HepG2 (cell line): Measurements from ENCODE around the gene LCP2. TPM values are rescaled to one million over a fixed set of nuclear protein-coding genes. Genes with fewer than 3 reads are reported as not detected.

Experiments used
- ATAC-seq: fragments of 200-7000 bp; cut with Tn5 transposase; 3 replicates; pipeline ENCODE4 v1.9.1; 2020; ENCODE audit warnings: mild to moderate bottlenecking, moderate library complexity
- BruUV-seq: library from RNA; stranded (reverse); fragments of 400-500 nt; replicated peaks from 2 replicates; lab custom pipeline; 2021; lab: Mats Ljungman, UMichigan
- CTCF ChIA-PET: fragments of 300-600 bp; formaldehyde crosslinking; extraction: SDS; loops from one replicate; lab custom pipeline; 2021; ENCODE audit warnings: low total read pairs, inconsistent platforms, low intra/inter-chr PET ratio; lab: Yijun Ruan, JAX
- POLR2A ChIA-PET: fragments of 350-600 bp; sonication (Branson Sonifier 250); formaldehyde crosslinking; loops from one replicate; lab custom pipeline; 2020; ENCODE audit warnings: antibody characterized with exemption, inconsistent platforms; lab: Yijun Ruan, JAX
- DNase-seq: peaks from one replicate; pipeline ENCODE4 v3.0.0-alpha.2; 2015; ENCODE audit warnings: low spot score
- FAIRE-seq: peaks from 3 replicates; lab custom pipeline; 2011; peaks lifted over from hg19 to GRCh38; lab: Jason Lieb, UNC
- H2AFZ ChIP-seq: one replicate; pipeline ENCODE4 v1.6.1; 2011; ENCODE audit warnings: low read length, inconsistent platforms
- H3K27ac ChIP-seq: fragments of 300-600 bp; 3 replicates; pipeline ENCODE4 v1.8.0; 2011; ENCODE audit warnings: mixed run types, mild to moderate bottlenecking, mixed read lengths, low read length, inconsistent platforms; ENCODE audit not compliant: insufficient read depth; ENCODE audit errors: extremely low read length
- H3K27me3 ChIP-seq, 2 experiments: fragments of 200-600 bp in 1 of 2; 2 replicates in 1 of 2; 3 replicates in 1 of 2; pipeline versions ENCODE4 v1.6.0 to v1.8.0; 2011; ENCODE audit warnings: low read length in 2 of 2, mild to moderate bottlenecking in 2 of 2, moderate library complexity in 2 of 2, inconsistent platforms in 1 of 2; ENCODE audit not compliant: insufficient read depth in 2 of 2, control insufficient read depth in 1 of 2
- H3K36me3 ChIP-seq, 2 experiments: fragments of 200-600 bp in 1 of 2; replicated peaks in 1 of 2; 2 replicates in 1 of 2; 3 replicates in 1 of 2; pipeline versions ENCODE4 v1.5.1 to v1.8.0; 2011; ENCODE audit warnings: low read length in 2 of 2, inconsistent platforms in 1 of 2; ENCODE audit not compliant: insufficient read depth in 2 of 2, control insufficient read depth in 1 of 2
- H3K4me1 ChIP-seq: 2 replicates; pipeline ENCODE4 v1.5.1; 2012; ENCODE audit warnings: low read length, inconsistent platforms; ENCODE audit not compliant: insufficient read depth
- H3K4me2 ChIP-seq: 2 replicates; pipeline ENCODE4 v1.6.0; 2011; ENCODE audit warnings: low read depth, low read length, inconsistent platforms
- H3K4me3 ChIP-seq, 3 experiments: fragments of 200-600 bp in 1 of 3; sonication (generic), shearing (Covaris generic) in 1 of 3; replicated peaks in 1 of 3; 2 replicates each; pipeline ENCODE4 v1.5.1; 2011 to 2016; ENCODE audit warnings: low read length in 3 of 3, inconsistent platforms in 2 of 3, low read depth in 2 of 3, mild to moderate bottlenecking in 2 of 3, control low read depth in 1 of 3, mixed read lengths in 1 of 3; ENCODE audit not compliant: insufficient read depth in 1 of 3
- H3K79me2 ChIP-seq: one replicate; pipeline ENCODE4 v1.6.1; 2011; ENCODE audit warnings: low read length, inconsistent platforms; ENCODE audit not compliant: insufficient read depth
- H3K9ac ChIP-seq: 2 replicates; pipeline ENCODE4 v1.6.0; 2011; ENCODE audit warnings: mild to moderate bottlenecking, low read depth, low read length, inconsistent platforms; ENCODE audit not compliant: insufficient read depth
- H3K9me3 ChIP-seq: 2 replicates; pipeline ENCODE4 v1.5.1; 2012; ENCODE audit warnings: mild to moderate bottlenecking, low read length
- H4K20me1 ChIP-seq: 2 replicates; pipeline ENCODE4 v1.6.0; 2011; ENCODE audit warnings: inconsistent platforms, mild to moderate bottlenecking, low read length, moderate library complexity; ENCODE audit not compliant: insufficient read depth
- BHLHE40 ChIP-seq: IDR thresholded peaks from 2 replicates; pipeline ENCODE4 v1.6.1; 2011; ENCODE audit warnings: low read length, improper control_type of control experiment
- CREB1 ChIP-seq, 2 experiments: fragments of 450-650 bp in 1 of 2; IDR thresholded peaks; 2 replicates each; pipeline ENCODE4 v1.6.1; 2016 to 2017; ENCODE audit warnings: control low read depth in 1 of 2, mild to moderate bottlenecking in 1 of 2, missing compliant biosample characterization in 1 of 2, missing genetic modification characterization in 1 of 2
- ELK4 ChIP-seq: sonication (generic); formaldehyde crosslinking; IDR thresholded peaks from 2 replicates; pipeline ENCODE4 v1.9.0; 2021; ENCODE audit warnings: missing genetic modification reagents, borderline replicate concordance
- FOSL2 ChIP-seq: sonication (generic); formaldehyde crosslinking; IDR thresholded peaks from 2 replicates; pipeline ENCODE4 v1.4.0; 2020; ENCODE audit warnings: missing genetic modification reagents
- KMT2A ChIP-seq: sonication (generic); formaldehyde crosslinking; IDR thresholded peaks from 2 replicates; pipeline ENCODE4 v1.4.0; 2020; ENCODE audit warnings: missing genetic modification reagents
- MTA1 ChIP-seq: sonication (generic); formaldehyde crosslinking; IDR thresholded peaks from 2 replicates; pipeline ENCODE4 v1.4.0; 2020; ENCODE audit warnings: missing genetic modification reagents, mild to moderate bottlenecking, borderline replicate concordance
- RELA ChIP-seq: sonication (generic); formaldehyde crosslinking; IDR thresholded peaks from 2 replicates; pipeline ENCODE4 v1.4.0; 2020; ENCODE audit warnings: missing genetic modification reagents
- TAF15 ChIP-seq: fragments of 200-400 bp; formaldehyde crosslinking; IDR thresholded peaks from one replicate; pipeline ENCODE4 v1.6.1; 2018; ENCODE audit warnings: mild to moderate bottlenecking, low read depth, low read length; ENCODE audit not compliant: poor library complexity, severe bottlenecking
- ZNF274 ChIP-seq: sonication (generic); formaldehyde crosslinking; IDR thresholded peaks from 2 replicates; pipeline ENCODE4 v1.5.1; 2020; ENCODE audit warnings: mild to moderate bottlenecking, missing genetic modification reagents
- WGBS: methylation state at CpG from one replicate; pipeline ENCODE4 v1.1.6; 2017; ENCODE audit warnings: low lambda C conversion rate; 5-methylcytosine and 5-hydroxymethylcytosine counted together
- in situ Hi-C: cut with HindIII; loops from 2 replicates; pipeline ENCODE4 v1.10.0; 2017; ENCODE audit warnings: low pct_unique_long_range_greater_than_20kb; ENCODE audit not compliant: extremely low pct_ligation_motif_present
- intact Hi-C: fragments of 100-400 bp; cut with micrococcal nuclease; formaldehyde crosslinking; loops from one replicate; pipeline ENCODE4 v1.10.0; 2022; ENCODE audit not compliant: unreplicated experiment
- polyA plus RNA-seq, 8 experiments: library from polyadenylated mRNA; depleted of rRNA in 3 of 8; stranded (reverse) in 7 of 8; unstranded in 1 of 8; fragments of >200 nt; fragmentation: Illumina TruSeq in 4 of 8; extraction: Trizol in 4 of 8; gene quantifications; 2 replicates each; pipeline versions ENCODE4 v1.2.1 to v1.2.3, GENCODE V29; 2011 to 2016; ENCODE audit warnings: low read depth in 4 of 8, missing spikeins in 1 of 8, mixed read lengths in 1 of 8; ENCODE audit not compliant: insufficient read depth in 1 of 8
- total RNA-seq, 5 experiments: library from RNA; depleted of rRNA; stranded (reverse); fragments of >200 nt; fragmentation: Illumina TruSeq; extraction: Trizol; gene quantifications; 2 replicates each; pipeline ENCODE4 v1.2.3, GENCODE V29; 2016; ENCODE audit warnings: low read depth in 1 of 5
- TF ChIP-seq, protein P1 (sequence below): IDR thresholded peaks from 2 replicates; pipeline ENCODE4 v1.6.1; 2016; ENCODE audit warnings: mild to moderate bottlenecking, missing biosample characterization, missing genetic modification reagents

Gene LCP2
- total and polyA plus RNA-seq, 2 of the 13 experiments (the other 11 are each of a cell fraction or from before 2014, with no cell fraction given) = not detected

DNA sequence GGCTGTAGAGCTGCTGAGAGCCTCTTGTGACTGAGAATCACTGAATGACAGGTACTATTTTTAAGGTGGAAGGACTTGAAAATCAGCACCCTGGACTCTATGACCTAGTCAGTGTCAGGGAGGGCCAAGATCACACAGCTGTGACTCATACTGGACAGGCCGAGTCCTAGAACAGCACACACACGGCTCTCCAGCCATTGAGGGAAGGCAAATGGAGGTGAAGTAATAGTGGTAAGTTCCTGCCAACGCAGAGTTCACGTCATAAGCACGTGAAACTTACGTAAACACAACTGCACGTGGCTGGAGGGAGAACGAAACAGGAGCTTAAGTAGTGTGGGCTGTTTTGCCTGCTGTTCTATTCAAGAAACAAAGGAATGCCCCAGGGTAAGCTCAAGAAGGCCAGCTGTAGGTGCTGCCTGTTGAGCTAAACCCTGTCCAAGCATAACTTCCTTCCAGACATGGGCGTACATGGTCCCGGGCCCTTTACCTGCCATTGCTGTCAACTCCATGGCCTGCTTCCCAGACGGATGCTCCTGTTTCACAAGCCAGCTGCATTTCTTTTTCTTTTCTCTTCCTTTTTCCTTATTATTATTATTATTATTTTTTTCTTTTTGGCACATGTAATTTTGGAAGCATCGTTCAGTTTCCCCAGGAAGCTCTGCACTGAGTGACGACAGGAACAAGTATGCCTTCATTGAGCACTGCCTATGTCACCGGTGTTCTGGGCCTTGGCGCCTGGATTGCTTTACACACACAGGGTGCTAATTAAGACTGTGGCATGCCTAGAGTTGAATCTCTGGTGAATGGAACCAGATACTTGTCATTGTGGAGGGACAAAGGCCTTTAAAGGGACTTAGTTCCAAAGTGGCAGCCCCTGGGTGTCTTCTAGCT lies 10.2 kb upstream of the LCP2 start:
- Histone ChIP-seq H3K27ac (no peak overlapping the region), H3K4me3 (no peak overlapping the region), H3K4me2 (no peak overlapping the region), H3K36me3 (no peaks in the 10 kb centered on the region), H3K9me3 (no peaks in the 10 kb centered on the region), H2AFZ (no peak overlapping the region), H3K79me2 (no peaks in the 10 kb centered on the region), H3K4me1 (no peaks in the 10 kb centered on the region), H3K9ac (no peak overlapping the region), H3K27me3 (0 out of 5 replicates have a peak, but pooled peaks cover 0 to 3% of the 10 kb centered on the region in 2 experiments), H4K20me1 (no peaks in the 10 kb centered on the region)
- ATAC-seq (no peak), FAIRE-seq (no peak), DNase-seq (no peak)
- TF ChIP-seq BHLHE40 (peak; percentile 32; the same call in 1 of the 2 replicates), FOSL2 (CRISPR knock-in tag) (0 out of 2 replicates have a peak, but pooled peaks have one; percentile 18), CREB1 (IDR thresholded peaks at IDR 0.05) (peak; percentile 64), CREB1 (CRISPR knock-in tag; IDR thresholded peaks at IDR 0.05) (no peak), TAF15 (no peak)
- BruUV-seq = no TSS peak
- WGBS = 42% methylated on average over 15 of the region's 15 CpGs
- in situ Hi-C loops = no loop called here
- CTCF ChIA-PET = no interaction called here
- POLR2A ChIA-PET = no interaction called here
- intact Hi-C loops = no loop called here

DNA sequence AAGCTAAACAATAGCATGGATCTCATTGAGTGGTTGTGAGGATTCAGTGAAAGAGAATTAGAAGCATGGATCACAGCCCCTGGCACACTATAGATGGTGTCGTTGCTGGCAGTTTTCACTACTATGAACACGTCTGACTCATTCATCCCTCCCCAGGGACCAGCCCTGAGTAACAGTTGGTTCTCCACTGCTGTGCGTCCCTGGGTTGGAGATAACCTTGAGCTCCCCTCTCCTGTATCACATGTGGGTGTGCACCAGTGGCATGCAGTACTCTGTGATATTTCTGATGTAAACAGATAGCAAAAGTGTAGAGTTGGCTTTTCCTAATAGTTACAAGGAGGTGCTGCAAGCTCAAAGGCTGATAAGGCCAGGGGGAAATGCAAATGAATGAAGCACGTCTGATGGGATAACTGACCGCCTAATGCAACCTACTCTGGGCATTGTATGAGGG lies 8.8 kb upstream of the LCP2 start:
- Histone ChIP-seq H3K9ac (no peak overlapping the region), H3K4me3 (no peak overlapping the region), H3K4me2 (no peak overlapping the region), H2AFZ (no peak overlapping the region), H3K4me1 (no peaks in the 10 kb centered on the region), H3K36me3 (no peaks in the 10 kb centered on the region), H3K9me3 (no peaks in the 10 kb centered on the region), H4K20me1 (no peaks in the 10 kb centered on the region), H3K27ac (no peak overlapping the region), H3K79me2 (no peaks in the 10 kb centered on the region), H3K27me3 (0 out of 5 replicates have a peak, but pooled peaks cover 0 to 3% of the 10 kb centered on the region in 2 experiments)
- intact Hi-C loops (no loop called here), in situ Hi-C loops (no loop called here)
- ChIA-PET CTCF (no interaction called here), POLR2A (no interaction called here)
- WGBS = 11% methylated on average over 5 of the region's 5 CpGs
- no peak for FAIRE-seq
- BruUV-seq = no TSS peak
- ATAC-seq = no peak
- DNase-seq = no peak
- TF ChIP-seq ELK4 (CRISPR knock-in tag) (no peak), KMT2A (CRISPR knock-in tag) (no peak), MTA1 (no peak), RELA (CRISPR knock-in tag) (no peak), ZNF274 (CRISPR knock-in tag) (no peak)
- TF ChIP-seq, protein P1, sequence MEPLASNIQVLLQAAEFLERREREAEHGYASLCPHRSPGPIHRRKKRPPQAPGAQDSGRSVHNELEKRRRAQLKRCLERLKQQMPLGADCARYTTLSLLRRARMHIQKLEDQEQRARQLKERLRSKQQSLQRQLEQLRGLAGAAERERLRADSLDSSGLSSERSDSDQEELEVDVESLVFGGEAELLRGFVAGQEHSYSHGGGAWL = no peak
